GM18858 (cell line): ENCODE measurements around the gene LMTK2.

ENCODE experiments used
- ATAC-seq: cut with Tn5 transposase; IDR thresholded peaks from one replicate; pipeline ENCODE4 v1.9.1; 2021; ENCODE audit not compliant: unreplicated experiment

Gene LMTK2

GRCh38 chr7:98256431-98256830 lies 149.8 kb downstream of the LMTK2 start:
- ATAC-seq: no peak

DNA sequence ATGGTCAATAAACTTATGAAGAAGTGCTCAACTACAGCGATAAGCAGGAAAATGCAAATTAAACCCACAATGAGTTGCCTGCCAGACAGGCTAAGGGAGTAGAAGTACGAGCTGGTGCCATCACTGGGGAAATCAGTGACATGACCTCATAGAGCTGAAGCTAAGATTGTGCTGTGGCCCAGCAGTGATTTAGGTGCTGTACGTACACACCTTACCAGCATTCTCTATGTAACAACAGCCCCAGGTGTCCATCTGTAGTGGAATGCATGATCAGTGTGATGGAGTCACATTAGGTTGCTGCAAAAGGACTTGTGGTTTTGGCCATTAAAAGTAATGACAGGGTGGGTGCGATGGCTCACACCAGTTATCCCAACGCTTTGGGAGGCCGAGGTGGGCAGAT lies 151.0 kb downstream of the LMTK2 start:
- ATAC-seq: no peak
